WTC11 (cell line): ENCODE results near the gene KCNK18. TPM values are rescaled to one million over a fixed set of nuclear protein-coding genes. Genes with fewer than 3 reads are reported as not detected.
"Not testable (repeated sequence)": the region's sequence is repeated elsewhere in the genome, so short reads cannot be mapped to it uniquely, and the experiment has no call there.

ENCODE experiments used
- ATAC-seq: fragments of 200-7000 bp; cut with Tn5 transposase; 2 replicates; pipeline ENCODE4 v1.10.0; 2021; ENCODE audit warnings: mild to moderate bottlenecking, moderate library complexity
- CTCF ChIA-PET: fragments of 300-600 bp; sonication (Branson Sonifier 250); formaldehyde crosslinking; loops from one replicate; lab custom pipeline; 2021; ENCODE audit warnings: antibody characterized with exemption; lab: Charles Lee
- POLR2A ChIA-PET: fragments of 350-600 bp; sonication (Branson Sonifier 250); formaldehyde crosslinking; loops from one replicate; lab custom pipeline; 2021; ENCODE audit warnings: antibody characterized with exemption; lab: Charles Lee
- DNase-seq: peaks from one replicate; pipeline ENCODE4 v3.0.0; 2021; ENCODE audit warnings: low spot score
- H3K27ac Mint-ChIP-seq: 2 replicates; pipeline ENCODE4 v1.8.0; 2021; ENCODE audit warnings: mixed read lengths
- H3K27me3 Mint-ChIP-seq: 2 replicates; pipeline ENCODE4 v1.8.0; 2021; ENCODE audit warnings: low read depth, mild to moderate bottlenecking, moderate library complexity, mixed read lengths
- H3K36me3 Mint-ChIP-seq: 2 replicates; pipeline ENCODE4 v1.8.0; 2021; ENCODE audit warnings: mixed read lengths
- H3K4me1 Mint-ChIP-seq: 2 replicates; pipeline ENCODE4 v1.8.0; 2022; ENCODE audit warnings: mixed read lengths
- H3K4me3 Mint-ChIP-seq: 2 replicates; pipeline ENCODE4 v1.8.0; 2021; ENCODE audit warnings: mild to moderate bottlenecking, moderate library complexity, mixed read lengths
- H3K9me3 Mint-ChIP-seq: 2 replicates; pipeline ENCODE4 v1.8.0; 2021; ENCODE audit warnings: mixed read lengths
- ATF1 ChIP-seq: sonication (generic); formaldehyde crosslinking; IDR thresholded peaks from 2 replicates; pipeline ENCODE4 v1.8.1; 2023; ENCODE audit warnings: mild to moderate bottlenecking, moderate library complexity, missing genetic modification reagents
- ATF2 ChIP-seq: sonication (generic); formaldehyde crosslinking; IDR thresholded peaks from 2 replicates; pipeline ENCODE4 v1.8.1; 2022; ENCODE audit warnings: low read depth, missing genetic modification reagents, borderline replicate concordance
- USF1 ChIP-seq: sonication (generic); formaldehyde crosslinking; IDR thresholded peaks from 2 replicates; pipeline ENCODE4 v1.8.0; 2022; ENCODE audit warnings: mild to moderate bottlenecking, missing genetic modification reagents
- ZNF396 ChIP-seq: fragments of 250-450 bp; sonication (Bioruptor Pico); IDR thresholded peaks from 2 replicates; pipeline ENCODE4 v1.8.0; 2021; ENCODE audit warnings: mild to moderate bottlenecking, moderate library complexity, borderline replicate concordance
- ZNF423 ChIP-seq: fragments of 250-450 bp; sonication (Bioruptor Pico); IDR thresholded peaks from 2 replicates; pipeline ENCODE4 v2.1.2; 2022; ENCODE audit warnings: mild to moderate bottlenecking, moderate library complexity
- ZNF425 ChIP-seq: fragments of 250-450 bp; sonication (Bioruptor Pico); conservative IDR thresholded peaks from 2 replicates; pipeline ENCODE4 v1.9.0; 2021; ENCODE audit warnings: mild to moderate bottlenecking
- total RNA-seq: library from RNA; stranded (reverse); gene quantifications from 3 replicates; pipeline ENCODE4 v1.2.3, GENCODE V29; 2021
- TF ChIP-seq, protein P1 (sequence below): sonication (generic); formaldehyde crosslinking; IDR thresholded peaks from 2 replicates; pipeline ENCODE4 v1.8.0; 2022; ENCODE audit warnings: mild to moderate bottlenecking, missing genetic modification reagents
- TF ChIP-seq, protein P2 (sequence below): sonication (generic); formaldehyde crosslinking; IDR thresholded peaks from 2 replicates; pipeline ENCODE4 v1.8.0; 2023; ENCODE audit warnings: missing genetic modification reagents, mild to moderate bottlenecking, borderline replicate concordance

KCNK18 gene
- total RNA-seq, 1 experiment from 2014 or later, result not detected

GRCh38 chr10:117184296-117184695, 13.0 kb upstream of the KCNK18 start (continued):
- TF ChIP-seq, protein P1, sequence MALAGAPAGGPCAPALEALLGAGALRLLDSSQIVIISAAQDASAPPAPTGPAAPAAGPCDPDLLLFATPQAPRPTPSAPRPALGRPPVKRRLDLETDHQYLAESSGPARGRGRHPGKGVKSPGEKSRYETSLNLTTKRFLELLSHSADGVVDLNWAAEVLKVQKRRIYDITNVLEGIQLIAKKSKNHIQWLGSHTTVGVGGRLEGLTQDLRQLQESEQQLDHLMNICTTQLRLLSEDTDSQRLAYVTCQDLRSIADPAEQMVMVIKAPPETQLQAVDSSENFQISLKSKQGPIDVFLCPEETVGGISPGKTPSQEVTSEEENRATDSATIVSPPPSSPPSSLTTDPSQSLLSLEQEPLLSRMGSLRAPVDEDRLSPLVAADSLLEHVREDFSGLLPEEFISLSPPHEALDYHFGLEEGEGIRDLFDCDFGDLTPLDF, result no peak
- TF ChIP-seq ZNF423 (CRISPR knock-in tag) (no peak), ZNF396 (CRISPR knock-in tag) (no peak)
- TF ChIP-seq, all 79 proteins: peak for 0

DNA sequence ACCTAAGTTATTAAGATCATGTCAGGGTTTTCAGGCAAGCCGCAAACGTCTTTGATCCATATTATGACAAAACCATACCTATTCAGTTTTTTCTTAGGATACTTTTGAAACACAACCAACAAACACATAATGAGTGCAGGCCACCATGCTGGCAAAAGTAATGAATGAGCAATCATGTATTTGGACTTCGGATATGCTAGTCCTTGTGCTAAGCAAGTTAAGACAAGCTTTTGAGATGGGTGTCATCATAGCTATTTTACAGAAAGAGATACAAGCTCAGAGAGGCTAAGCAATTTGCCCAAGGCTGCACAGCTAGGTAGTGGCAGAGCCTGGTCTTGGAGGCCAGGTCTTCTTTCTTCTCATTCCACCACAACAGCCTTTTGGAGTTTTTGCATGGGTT, 12.5 kb upstream of the KCNK18 start:
- Mint-ChIP-seq H3K27ac (no peak overlapping the region), H3K9me3 (peaks cover 22% of the 10 kb centered on the region), H3K4me3 (no peak overlapping the region), H3K4me1 (peaks cover 5% of the 10 kb centered on the region), H3K36me3 (peaks cover 7% of the 10 kb centered on the region), H3K27me3 (peaks cover 36% of the 10 kb centered on the region)
- POLR2A ChIA-PET, result no interaction called here
- ATAC-seq (no peak), DNase-seq (no peak)
- CTCF ChIA-PET, result no interaction called here
- TF ChIP-seq USF1, result no peak
- TF ChIP-seq, protein P2, sequence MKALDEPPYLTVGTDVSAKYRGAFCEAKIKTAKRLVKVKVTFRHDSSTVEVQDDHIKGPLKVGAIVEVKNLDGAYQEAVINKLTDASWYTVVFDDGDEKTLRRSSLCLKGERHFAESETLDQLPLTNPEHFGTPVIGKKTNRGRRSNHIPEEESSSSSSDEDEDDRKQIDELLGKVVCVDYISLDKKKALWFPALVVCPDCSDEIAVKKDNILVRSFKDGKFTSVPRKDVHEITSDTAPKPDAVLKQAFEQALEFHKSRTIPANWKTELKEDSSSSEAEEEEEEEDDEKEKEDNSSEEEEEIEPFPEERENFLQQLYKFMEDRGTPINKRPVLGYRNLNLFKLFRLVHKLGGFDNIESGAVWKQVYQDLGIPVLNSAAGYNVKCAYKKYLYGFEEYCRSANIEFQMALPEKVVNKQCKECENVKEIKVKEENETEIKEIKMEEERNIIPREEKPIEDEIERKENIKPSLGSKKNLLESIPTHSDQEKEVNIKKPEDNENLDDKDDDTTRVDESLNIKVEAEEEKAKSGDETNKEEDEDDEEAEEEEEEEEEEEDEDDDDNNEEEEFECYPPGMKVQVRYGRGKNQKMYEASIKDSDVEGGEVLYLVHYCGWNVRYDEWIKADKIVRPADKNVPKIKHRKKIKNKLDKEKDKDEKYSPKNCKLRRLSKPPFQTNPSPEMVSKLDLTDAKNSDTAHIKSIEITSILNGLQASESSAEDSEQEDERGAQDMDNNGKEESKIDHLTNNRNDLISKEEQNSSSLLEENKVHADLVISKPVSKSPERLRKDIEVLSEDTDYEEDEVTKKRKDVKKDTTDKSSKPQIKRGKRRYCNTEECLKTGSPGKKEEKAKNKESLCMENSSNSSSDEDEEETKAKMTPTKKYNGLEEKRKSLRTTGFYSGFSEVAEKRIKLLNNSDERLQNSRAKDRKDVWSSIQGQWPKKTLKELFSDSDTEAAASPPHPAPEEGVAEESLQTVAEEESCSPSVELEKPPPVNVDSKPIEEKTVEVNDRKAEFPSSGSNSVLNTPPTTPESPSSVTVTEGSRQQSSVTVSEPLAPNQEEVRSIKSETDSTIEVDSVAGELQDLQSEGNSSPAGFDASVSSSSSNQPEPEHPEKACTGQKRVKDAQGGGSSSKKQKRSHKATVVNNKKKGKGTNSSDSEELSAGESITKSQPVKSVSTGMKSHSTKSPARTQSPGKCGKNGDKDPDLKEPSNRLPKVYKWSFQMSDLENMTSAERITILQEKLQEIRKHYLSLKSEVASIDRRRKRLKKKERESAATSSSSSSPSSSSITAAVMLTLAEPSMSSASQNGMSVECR (CRISPR knock-in tag), result no peak
- TF ChIP-seq ZNF425, result no peak
- TF ChIP-seq ATF2 (CRISPR knock-in tag), result no peak
- TF ChIP-seq ATF1, result no peak

DNA sequence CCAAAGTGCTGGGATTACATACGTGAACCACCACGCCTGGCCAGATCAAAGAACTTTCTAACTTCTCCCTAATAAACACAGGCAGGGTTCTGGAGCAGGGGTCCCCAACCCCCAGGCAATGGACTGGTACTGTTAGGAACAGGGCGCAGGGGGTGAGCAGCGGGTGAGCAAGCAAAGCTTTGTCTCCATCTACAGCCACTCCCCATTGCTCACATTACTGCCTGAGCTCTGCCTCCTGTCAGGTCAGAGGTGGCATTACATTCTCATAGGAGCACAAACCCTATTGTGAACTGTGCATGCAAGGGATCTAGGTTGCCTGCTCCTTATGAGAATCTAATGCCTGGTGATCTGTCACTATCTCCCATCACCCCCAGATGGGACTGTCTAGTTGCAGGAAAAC, 11.5 kb upstream of the KCNK18 start:
- CTCF ChIA-PET, result interaction anchor here (0.9 to 2.6 kb wide), 5 partner anchors 10 to 504 kb away, joined by 3 to 25 read pairs (median 5); no protein-coding TSS in a partner anchor
- peak; percentile 74 for ATAC-seq
- H3K4me1 Mint-ChIP-seq, H3K27ac Mint-ChIP-seq, H3K4me3 Mint-ChIP-seq, POLR2A ChIA-PET, DNase-seq, H3K36me3 Mint-ChIP-seq: not testable (repeated sequence)
- Mint-ChIP-seq H3K27me3 (peaks cover 27% of the 10 kb centered on the region), H3K9me3 (peaks cover 23% of the 10 kb centered on the region)
